HepG2 (cell line): ENCODE results near the gene ELMO2. TPM values are rescaled to one million over a fixed set of nuclear protein-coding genes. Genes with fewer than 3 reads are reported as not detected.
A peak's percentile ranks its signal among the peaks of the same experiment; 100 is the strongest.

Experiments used
- ATAC-seq: fragments of 200-7000 bp; cut with Tn5 transposase; 3 replicates; pipeline ENCODE4 v1.9.1; 2020; ENCODE audit warnings: mild to moderate bottlenecking, moderate library complexity
- BruUV-seq: library from RNA; stranded (reverse); fragments of 400-500 nt; replicated peaks from 2 replicates; lab custom pipeline; 2021; lab: Mats Ljungman, UMichigan
- CTCF ChIA-PET: fragments of 300-600 bp; formaldehyde crosslinking; extraction: SDS; loops from one replicate; lab custom pipeline; 2021; ENCODE audit warnings: low total read pairs, inconsistent platforms, low intra/inter-chr PET ratio; lab: Yijun Ruan, JAX
- POLR2A ChIA-PET: fragments of 350-600 bp; sonication (Branson Sonifier 250); formaldehyde crosslinking; loops from one replicate; lab custom pipeline; 2020; ENCODE audit warnings: antibody characterized with exemption, inconsistent platforms; lab: Yijun Ruan, JAX
- DNase-seq: peaks from one replicate; pipeline ENCODE4 v3.0.0-alpha.2; 2015; ENCODE audit warnings: low spot score
- FAIRE-seq: peaks from 3 replicates; lab custom pipeline; 2011; peaks lifted over from hg19 to GRCh38; lab: Jason Lieb, UNC
- H2AFZ ChIP-seq: one replicate; pipeline ENCODE4 v1.6.1; 2011; ENCODE audit warnings: low read length, inconsistent platforms
- H3K27ac ChIP-seq: fragments of 300-600 bp; 3 replicates; pipeline ENCODE4 v1.8.0; 2011; ENCODE audit warnings: mixed run types, mild to moderate bottlenecking, mixed read lengths, low read length, inconsistent platforms; ENCODE audit not compliant: insufficient read depth; ENCODE audit errors: extremely low read length
- H3K27me3 ChIP-seq, 2 experiments: fragments of 200-600 bp in 1 of 2; 2 replicates in 1 of 2; 3 replicates in 1 of 2; pipeline versions ENCODE4 v1.6.0 to v1.8.0; 2011; ENCODE audit warnings: low read length in 2 of 2, mild to moderate bottlenecking in 2 of 2, moderate library complexity in 2 of 2, inconsistent platforms in 1 of 2; ENCODE audit not compliant: insufficient read depth in 2 of 2, control insufficient read depth in 1 of 2
- H3K36me3 ChIP-seq, 2 experiments: fragments of 200-600 bp in 1 of 2; replicated peaks in 1 of 2; 2 replicates in 1 of 2; 3 replicates in 1 of 2; pipeline versions ENCODE4 v1.5.1 to v1.8.0; 2011; ENCODE audit warnings: low read length in 2 of 2, inconsistent platforms in 1 of 2; ENCODE audit not compliant: insufficient read depth in 2 of 2, control insufficient read depth in 1 of 2
- H3K4me1 ChIP-seq: 2 replicates; pipeline ENCODE4 v1.5.1; 2012; ENCODE audit warnings: low read length, inconsistent platforms; ENCODE audit not compliant: insufficient read depth
- H3K4me2 ChIP-seq: 2 replicates; pipeline ENCODE4 v1.6.0; 2011; ENCODE audit warnings: low read depth, low read length, inconsistent platforms
- H3K4me3 ChIP-seq, 3 experiments: fragments of 200-600 bp in 1 of 3; sonication (generic), shearing (Covaris generic) in 1 of 3; replicated peaks in 1 of 3; 2 replicates each; pipeline ENCODE4 v1.5.1; 2011 to 2016; ENCODE audit warnings: low read length in 3 of 3, inconsistent platforms in 2 of 3, low read depth in 2 of 3, mild to moderate bottlenecking in 2 of 3, control low read depth in 1 of 3, mixed read lengths in 1 of 3; ENCODE audit not compliant: insufficient read depth in 1 of 3
- H3K79me2 ChIP-seq: one replicate; pipeline ENCODE4 v1.6.1; 2011; ENCODE audit warnings: low read length, inconsistent platforms; ENCODE audit not compliant: insufficient read depth
- H3K9ac ChIP-seq: 2 replicates; pipeline ENCODE4 v1.6.0; 2011; ENCODE audit warnings: mild to moderate bottlenecking, low read depth, low read length, inconsistent platforms; ENCODE audit not compliant: insufficient read depth
- H3K9me3 ChIP-seq: 2 replicates; pipeline ENCODE4 v1.5.1; 2012; ENCODE audit warnings: mild to moderate bottlenecking, low read length
- H4K20me1 ChIP-seq: 2 replicates; pipeline ENCODE4 v1.6.0; 2011; ENCODE audit warnings: inconsistent platforms, mild to moderate bottlenecking, low read length, moderate library complexity; ENCODE audit not compliant: insufficient read depth
- ZSCAN21 ChIP-seq: sonication (generic); formaldehyde crosslinking; IDR thresholded peaks from 2 replicates; pipeline ENCODE4 v1.8.0; 2022; ENCODE audit warnings: mild to moderate bottlenecking, missing genetic modification reagents, moderate library complexity, borderline replicate concordance
- WGBS: methylation state at CpG from one replicate; pipeline ENCODE4 v1.1.6; 2017; ENCODE audit warnings: low lambda C conversion rate; 5-methylcytosine and 5-hydroxymethylcytosine counted together
- in situ Hi-C: cut with HindIII; loops from 2 replicates; pipeline ENCODE4 v1.10.0; 2017; ENCODE audit warnings: low pct_unique_long_range_greater_than_20kb; ENCODE audit not compliant: extremely low pct_ligation_motif_present
- intact Hi-C: fragments of 100-400 bp; cut with micrococcal nuclease; formaldehyde crosslinking; loops from one replicate; pipeline ENCODE4 v1.10.0; 2022; ENCODE audit not compliant: unreplicated experiment
- polyA plus RNA-seq, 8 experiments: library from polyadenylated mRNA; depleted of rRNA in 3 of 8; stranded (reverse) in 7 of 8; unstranded in 1 of 8; fragments of >200 nt; fragmentation: Illumina TruSeq in 4 of 8; extraction: Trizol in 4 of 8; gene quantifications; 2 replicates each; pipeline versions ENCODE4 v1.2.1 to v1.2.3, GENCODE V29; 2011 to 2016; ENCODE audit warnings: low read depth in 4 of 8, missing spikeins in 1 of 8, mixed read lengths in 1 of 8; ENCODE audit not compliant: insufficient read depth in 1 of 8
- total RNA-seq, 5 experiments: library from RNA; depleted of rRNA; stranded (reverse); fragments of >200 nt; fragmentation: Illumina TruSeq; extraction: Trizol; gene quantifications; 2 replicates each; pipeline ENCODE4 v1.2.3, GENCODE V29; 2016; ENCODE audit warnings: low read depth in 1 of 5
- TF ChIP-seq, protein P1 (sequence below), 2 experiments: fragments of 450-650 bp in 1 of 2; sonication (generic) in 1 of 2; formaldehyde crosslinking in 1 of 2; IDR thresholded peaks; 2 replicates each; pipeline versions ENCODE4 v1.6.1 to v1.8.0; 2016 to 2022; ENCODE audit warnings: antibody characterized with exemption in 1 of 2, mild to moderate bottlenecking in 1 of 2, missing genetic modification reagents in 1 of 2

Gene ELMO2
- total and polyA plus RNA-seq, 2 of the 13 experiments (the other 11 are each of a cell fraction or from before 2014, with no cell fraction given) = 30.6 to 35.7 TPM

DNA sequence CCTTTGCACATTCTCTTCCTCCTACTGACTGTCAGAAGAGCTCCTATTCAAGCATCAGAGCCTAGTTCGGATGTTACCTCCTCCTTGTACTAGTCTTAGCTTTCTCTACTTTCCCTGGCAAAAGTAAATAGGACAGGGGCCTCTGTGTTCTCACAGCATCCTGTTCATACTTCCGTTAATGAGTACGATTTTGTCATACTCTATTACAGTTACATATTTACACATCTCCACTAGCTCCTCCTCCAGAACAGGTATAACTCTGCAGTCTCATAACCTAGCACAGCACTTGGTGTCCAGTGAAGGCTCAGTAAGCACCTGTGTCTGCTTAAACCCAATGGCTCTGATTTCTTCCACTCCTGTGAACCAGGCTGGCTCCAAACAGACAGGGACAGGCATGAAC is 7.0 kb downstream of the ELMO2 start:
- H3K4me2 ChIP-seq = no peak overlapping the region
- ChIA-PET POLR2A (interaction anchor here (1.1 to 1.3 kb wide), 2 partner anchors 21 to 31 kb away, joined by 3 to 4 read pairs; no protein-coding TSS in a partner anchor), CTCF (no interaction called here)
- FAIRE-seq (no peak), ATAC-seq (no peak), DNase-seq (no peak)
- TF ChIP-seq ZSCAN21 (CRISPR knock-in tag) = peak; percentile 48; the same call in 1 of the 2 replicates
- TF ChIP-seq, protein P1, sequence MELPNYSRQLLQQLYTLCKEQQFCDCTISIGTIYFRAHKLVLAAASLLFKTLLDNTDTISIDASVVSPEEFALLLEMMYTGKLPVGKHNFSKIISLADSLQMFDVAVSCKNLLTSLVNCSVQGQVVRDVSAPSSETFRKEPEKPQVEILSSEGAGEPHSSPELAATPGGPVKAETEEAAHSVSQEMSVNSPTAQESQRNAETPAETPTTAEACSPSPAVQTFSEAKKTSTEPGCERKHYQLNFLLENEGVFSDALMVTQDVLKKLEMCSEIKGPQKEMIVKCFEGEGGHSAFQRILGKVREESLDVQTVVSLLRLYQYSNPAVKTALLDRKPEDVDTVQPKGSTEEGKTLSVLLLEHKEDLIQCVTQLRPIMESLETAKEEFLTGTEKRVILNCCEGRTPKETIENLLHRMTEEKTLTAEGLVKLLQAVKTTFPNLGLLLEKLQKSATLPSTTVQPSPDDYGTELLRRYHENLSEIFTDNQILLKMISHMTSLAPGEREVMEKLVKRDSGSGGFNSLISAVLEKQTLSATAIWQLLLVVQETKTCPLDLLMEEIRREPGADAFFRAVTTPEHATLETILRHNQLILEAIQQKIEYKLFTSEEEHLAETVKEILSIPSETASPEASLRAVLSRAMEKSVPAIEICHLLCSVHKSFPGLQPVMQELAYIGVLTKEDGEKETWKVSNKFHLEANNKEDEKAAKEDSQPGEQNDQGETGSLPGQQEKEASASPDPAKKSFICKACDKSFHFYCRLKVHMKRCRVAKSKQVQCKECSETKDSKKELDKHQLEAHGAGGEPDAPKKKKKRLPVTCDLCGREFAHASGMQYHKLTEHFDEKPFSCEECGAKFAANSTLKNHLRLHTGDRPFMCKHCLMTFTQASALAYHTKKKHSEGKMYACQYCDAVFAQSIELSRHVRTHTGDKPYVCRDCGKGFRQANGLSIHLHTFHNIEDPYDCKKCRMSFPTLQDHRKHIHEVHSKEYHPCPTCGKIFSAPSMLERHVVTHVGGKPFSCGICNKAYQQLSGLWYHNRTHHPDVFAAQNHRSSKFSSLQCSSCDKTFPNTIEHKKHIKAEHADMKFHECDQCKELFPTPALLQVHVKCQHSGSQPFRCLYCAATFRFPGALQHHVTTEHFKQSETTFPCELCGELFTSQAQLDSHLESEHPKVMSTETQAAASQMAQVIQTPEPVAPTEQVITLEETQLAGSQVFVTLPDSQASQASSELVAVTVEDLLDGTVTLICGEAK (IDR thresholded peaks at IDR 0.05) = no peak
- TF ChIP-seq, protein P1 (CRISPR knock-in tag; IDR thresholded peaks at IDR 0.05) = no peak
- H3K9me3 ChIP-seq = no peaks in the 10 kb centered on the region
- H3K27ac ChIP-seq = no peak overlapping the region
- H2AFZ ChIP-seq = no peak overlapping the region
- peaks cover 6% of the 10 kb centered on the region for H4K20me1 ChIP-seq
- in situ Hi-C loops (no loop called here), intact Hi-C loops (no loop called here)
- H3K4me3 ChIP-seq = no peak overlapping the region
- H3K9ac ChIP-seq = no peak overlapping the region
- no TSS peak for BruUV-seq
- 88% methylated on average over 3 of the region's 3 CpGs for WGBS
- H3K79me2 ChIP-seq = peaks cover 45% of the 10 kb centered on the region
- peaks cover 39% of the 10 kb centered on the region for H3K4me1 ChIP-seq
- no peaks in the 10 kb centered on the region for H3K27me3 ChIP-seq
- peaks cover 4 to 35% of the 10 kb centered on the region in 2 experiments; a peak in 4 of 5 replicates for H3K36me3 ChIP-seq
